Esophagus muscularis mucosa (tissue), 4 donors: ENCODE measurements around the gene SEPTIN10. TPM values are rescaled to one million over a fixed set of nuclear protein-coding genes. Genes with fewer than 3 reads are reported as not detected.

Experiments
- DNase-seq: peaks from one replicate; pipeline ENCODE4 v3.0.0-alpha.2; 2017; ENCODE audit errors: extremely low spot score
- H3K27ac ChIP-seq, 4 donors: fragments of 200-600 bp; sonication (generic); replicated peaks in 1 of 4; 1 replicate in 3 of 4; 2 replicates in 1 of 4; pipeline ENCODE4 v1.5.1; 2016 to 2019; ENCODE audit warnings: mild to moderate bottlenecking in 1 of 4
- H3K27me3 ChIP-seq, 4 donors: fragments of 200-600 bp; sonication (generic); one replicate each; pipeline versions ENCODE4 v1.5.1 to v1.6.0; 2016 to 2019
- H3K36me3 ChIP-seq, 4 donors: fragments of 200-600 bp; sonication (generic); one replicate each; pipeline ENCODE4 v1.5.1; 2016 to 2019
- H3K4me1 ChIP-seq, 4 donors: fragments of 200-600 bp; sonication (generic); one replicate each; pipeline ENCODE4 v1.5.1; 2016 to 2019
- H3K4me3 ChIP-seq, 4 donors: fragments of 200-600 bp; sonication (generic); 1 replicate in 2 of 4; 2 replicates in 2 of 4; pipeline ENCODE4 v1.5.1; 2016 to 2019; ENCODE audit warnings: mild to moderate bottlenecking in 4 of 4, moderate library complexity in 1 of 4
- H3K9me3 ChIP-seq, 4 donors: fragments of 200-600 bp; sonication (generic); 1 replicate in 3 of 4; 2 replicates in 1 of 4; pipeline ENCODE4 v1.5.1; 2016 to 2019
- CTCF ChIP-seq, 3 experiments: fragments of 200-600 bp in 2 of 3; fragments of 450-650 bp in 1 of 3; sonication (generic) in 2 of 3; IDR thresholded peaks; one replicate each; pipeline ENCODE4 v1.5.1; 2017 to 2019; ENCODE audit warnings: antibody characterized with exemption in 3 of 3, mild to moderate bottlenecking in 2 of 3, moderate library complexity in 1 of 3
- EP300 ChIP-seq: sonication (generic); formaldehyde crosslinking; IDR thresholded peaks from one replicate; pipeline ENCODE4 v1.6.1; 2017; ENCODE audit warnings: antibody characterized with exemption
- POLR2A ChIP-seq: fragments of 450-650 bp; IDR thresholded peaks from one replicate; pipeline ENCODE4 v1.6.1; 2017; ENCODE audit warnings: antibody characterized with exemption, moderate library complexity, mild to moderate bottlenecking, low read depth
- POLR2AphosphoS5 ChIP-seq, 2 donors: sonication (generic); formaldehyde crosslinking; IDR thresholded peaks; one replicate each; pipeline ENCODE4 v1.6.1; 2017; ENCODE audit warnings: antibody characterized with exemption in 2 of 2
- WGBS: methylation state at CpG from one replicate; pipeline ENCODE4 v1.1.5; 2018; 5-methylcytosine and 5-hydroxymethylcytosine counted together
- intact Hi-C: fragments of 100-400 bp; cut with DNase I; formaldehyde crosslinking; loops from one replicate; pipeline ENCODE4 v1.15.1; 2023
- total RNA-seq, 4 donors: library from RNA; depleted of rRNA; stranded (reverse); fragments of >200 nt; gene quantifications; one replicate each; pipeline versions ENCODE4 v1.1.0 to v1.2.1, GENCODE V29; 2016

SEPTIN10 gene
- total RNA-seq, 4 donors from 2014 or later = 133 to 203 (median 159) TPM

DNA sequence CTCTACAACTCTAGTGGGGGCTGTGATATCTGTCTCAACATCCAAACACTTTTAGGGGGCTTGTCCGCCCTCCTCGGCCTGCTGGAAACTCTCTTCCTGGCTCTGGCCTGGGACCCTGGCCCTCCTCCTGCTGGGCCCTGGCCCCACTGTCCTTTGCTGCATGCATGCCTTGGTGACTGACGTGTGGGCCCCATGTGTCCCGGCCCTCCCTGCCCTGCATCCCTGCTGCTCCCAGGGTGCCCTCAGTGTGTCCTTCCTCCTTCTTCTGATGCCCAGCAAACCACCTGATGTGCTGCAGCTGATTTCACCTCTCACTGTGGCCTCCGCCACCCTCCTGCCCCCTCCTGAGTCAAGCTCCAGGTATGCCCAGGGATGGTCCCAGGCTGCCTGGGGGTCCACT lies 101.7 kb downstream of the SEPTIN10 start:
- H3K27me3 ChIP-seq = no peaks in the 10 kb centered on the region
- H3K9me3 ChIP-seq = no peaks in the 10 kb centered on the region
- H3K36me3 ChIP-seq = no peaks in the 10 kb centered on the region
- peaks cover 13 to 33% (median 21%) of the 10 kb centered on the region in 4 donors for H3K4me1 ChIP-seq
- no peak overlapping the region for H3K27ac ChIP-seq
- DNase-seq = no peak
- H3K4me3 ChIP-seq = no peak overlapping the region
- no peak for TF ChIP-seq CTCF (IDR thresholded peaks at IDR 0.05)
- WGBS = 87% methylated on average over 4 of the region's 5 CpGs
- intact Hi-C loops = loop anchor here (10.0 kb wide), 1 partner anchor 587 kb away; no protein-coding TSS in a partner anchor

- Histone ChIP-seq H3K4me1 (peaks cover 13 to 33% (median 21%) of the 10 kb centered on the region in 4 donors), H3K27me3 (no peaks in the 10 kb centered on the region), H3K9me3 (peaks cover 0 to 1% (median 0%) of the 10 kb centered on the region in 4 donors), H3K27ac (no peak overlapping the region), H3K4me3 (no peak overlapping the region), H3K36me3 (no peaks in the 10 kb centered on the region)
- WGBS = 89% methylated on average over 2 of the region's 3 CpGs
- intact Hi-C loops = loop anchor here (10.0 kb wide), 1 partner anchor 586 kb away; no protein-coding TSS in a partner anchor
- DNase-seq = no peak
- no peak for TF ChIP-seq POLR2AphosphoS5 (IDR thresholded peaks at IDR 0.05)
Measured at GRCh38 chr2:109511168-109511567, 102.6 kb downstream of the SEPTIN10 start.

DNA sequence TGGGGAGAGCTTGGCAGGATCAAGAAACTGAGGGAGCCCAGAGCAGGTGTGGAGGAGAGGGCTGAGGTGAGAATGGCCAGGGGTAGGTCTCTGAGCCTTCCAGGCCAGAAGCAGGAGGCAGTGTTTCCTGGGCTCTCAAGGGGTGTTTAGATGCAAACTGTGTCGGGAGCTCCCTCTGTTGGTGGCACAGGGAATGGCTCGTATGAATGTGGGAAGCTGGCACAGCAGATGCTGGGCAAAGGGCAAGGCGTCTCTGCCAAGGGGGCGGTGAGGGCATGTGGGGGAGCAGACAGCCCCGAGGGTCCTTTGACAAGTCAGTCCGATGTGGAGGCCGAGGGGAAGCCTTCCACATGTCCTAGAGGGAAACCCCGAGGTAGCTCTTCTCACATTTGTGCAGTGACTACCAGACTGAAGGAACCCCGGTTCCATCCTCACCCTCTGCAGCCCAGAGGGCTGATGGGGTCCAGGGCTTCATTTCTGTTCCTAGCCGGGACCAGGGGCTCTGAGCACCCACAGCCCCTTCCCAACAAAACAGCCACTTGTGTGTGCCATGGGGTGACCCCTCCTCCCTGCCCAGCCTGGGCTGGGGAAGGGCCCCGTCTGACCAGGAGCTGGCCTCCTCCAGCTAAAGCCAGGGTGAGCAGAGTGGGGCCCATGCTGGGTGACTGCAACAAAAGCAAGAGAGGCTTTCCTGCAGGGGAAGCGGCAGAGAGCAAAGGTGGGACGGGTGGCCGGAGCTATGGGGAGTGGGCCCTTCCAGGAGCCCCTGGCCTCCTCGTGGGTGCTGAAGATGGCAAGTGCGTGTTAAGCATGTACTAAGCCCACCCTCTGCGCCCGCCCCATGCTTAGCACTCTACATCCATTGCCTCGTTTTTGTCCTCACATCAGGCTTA lies 103.4 kb downstream of the SEPTIN10 start:
- WGBS = 51% methylated on average over 18 of the region's 19 CpGs
- H3K9me3 ChIP-seq = peaks cover 0 to 9% (median 4%) of the 10 kb centered on the region in 4 donors
- TF ChIP-seq POLR2A (no peak), CTCF (IDR thresholded peaks at IDR 0.05) (peak; percentile 88 to 97 (median 94)), POLR2AphosphoS5 (IDR thresholded peaks at IDR 0.05) (peak; percentile 42 to 46), EP300 (no peak)

GRCh38 chr2:109508556-109508955 lies 105.2 kb downstream of the SEPTIN10 start:
- Histone ChIP-seq H3K27me3 (no peaks in the 10 kb centered on the region), H3K4me3 (no peak overlapping the region), H3K4me1 (peaks cover under 1 to 17% (median 6%) of the 10 kb centered on the region in 4 donors), H3K27ac (no peak overlapping the region), H3K9me3 (peaks cover 0 to 9% (median 4%) of the 10 kb centered on the region in 4 donors), H3K36me3 (no peaks in the 10 kb centered on the region)
- DNase-seq = no peak
- intact Hi-C loops = no loop called here
- 79% methylated on average over 8 of the region's 8 CpGs for WGBS
- TF ChIP-seq POLR2AphosphoS5 (IDR thresholded peaks at IDR 0.05) (no peak), CTCF (IDR thresholded peaks at IDR 0.05) (no peak), EP300 (no peak), POLR2A (no peak)

More for the DNA sequence above, 103.4 kb downstream of the SEPTIN10 start:
- no peak overlapping the region for H3K4me3 ChIP-seq
- peak; percentile 95 for DNase-seq
- H3K27ac ChIP-seq = no peak overlapping the region
- H3K27me3 ChIP-seq = no peaks in the 10 kb centered on the region
- intact Hi-C loops = loop anchor here (1.0 to 10.0 kb wide), 2 partner anchors 382 to 586 kb away; no protein-coding TSS in a partner anchor
- peaks cover 13 to 33% (median 21%) of the 10 kb centered on the region in 4 donors for H3K4me1 ChIP-seq
- no peaks in the 10 kb centered on the region for H3K36me3 ChIP-seq

GRCh38 chr2:109507828-109508227 lies 105.9 kb downstream of the SEPTIN10 start:
- TF ChIP-seq POLR2A = no peak
- no peak for TF ChIP-seq EP300
- no peak for TF ChIP-seq POLR2AphosphoS5 (IDR thresholded peaks at IDR 0.05)
- no peak for TF ChIP-seq CTCF (IDR thresholded peaks at IDR 0.05)
- Histone ChIP-seq H3K36me3 (peaks cover 0 to 1% (median 0%) of the 10 kb centered on the region in 4 donors), H3K27ac (no peak overlapping the region), H3K4me1 (peaks cover 0 to 11% (median 4%) of the 10 kb centered on the region in 4 donors), H3K27me3 (no peaks in the 10 kb centered on the region), H3K9me3 (peaks cover 0 to 9% (median 4%) of the 10 kb centered on the region in 4 donors), H3K4me3 (no peak overlapping the region)
- 82% methylated on average over 6 of the region's 6 CpGs for WGBS
- no peak for DNase-seq
- intact Hi-C loops = no loop called here
